Measurements from ENCODE around the gene SDK1. TPM values are rescaled to one million over a fixed set of nuclear protein-coding genes. Genes with fewer than 3 reads are reported as not detected.
A peak's percentile ranks its signal among the peaks of the same experiment; 100 is the strongest.
"Not testable (repeated sequence)": the region's sequence is repeated elsewhere in the genome, so short reads cannot be mapped to it uniquely, and the experiment has no call there.

SDK1 gene
- total and polyA plus RNA-seq, 8 donors, result 1.6 to 11.2 (median 6.6) TPM

GRCh38 chr7:4216016-4216415, 915.0 kb downstream of the SDK1 start:
- DNase-seq, result peak in 1 of 2 donors; percentile 26
- Histone ChIP-seq H3K36me3 (peaks cover 0 to 3% (median under 1%) of the 10 kb centered on the region in 4 donors), H3K4me3 (no peak overlapping the region), H3K9me3 (no peaks in the 10 kb centered on the region), H3K4me1 (no peaks in the 10 kb centered on the region), H3K27me3 (no peaks in the 10 kb centered on the region), H3K27ac (no peak overlapping the region)
- intact Hi-C loops (cut with DNase I; ENCODE audit: low total_unique reads), result no loop called here
- TF ChIP-seq POLR2A (IDR thresholded peaks at IDR 0.05), result no peak
- no peak for TF ChIP-seq EP300 (IDR thresholded peaks at IDR 0.05)
- TF ChIP-seq CTCF (IDR thresholded peaks at IDR 0.05), result no peak
- TF ChIP-seq POLR2AphosphoS5 (IDR thresholded peaks at IDR 0.05), result no peak
- 60 to 73% (median 68%) methylated on average over 16 of the region's 16 CpGs for WGBS, 5 donors

- H3K9me3 ChIP-seq; H3K27me3 ChIP-seq; H3K4me1 ChIP-seq; H3K4me3 ChIP-seq; DNase-seq; H3K27ac ChIP-seq; intact Hi-C loops (cut with DNase I; ENCODE audit: low total_unique reads): not testable (repeated sequence)
- peaks cover 0 to 15% (median 2%) of the 10 kb centered on the region in 4 donors for H3K36me3 ChIP-seq
- WGBS, 5 donors, result 88 to 98% (median 92%) methylated on average over 16 to 29 of the region's 29 CpGs
These were observed 916.1 kb downstream of the SDK1 start for GRCh38 chr7:4217126-4217660.

GRCh38 chr7:4218481-4218880, 917.4 kb downstream of the SDK1 start:
- WGBS, 5 donors, result 90 to 97% (median 94%) methylated on average over 7 of the region's 7 CpGs
- intact Hi-C loops (cut with DNase I; ENCODE audit: low total_unique reads), result no loop called here
- H3K36me3 ChIP-seq, result peaks cover 0 to 15% (median 2%) of the 10 kb centered on the region in 4 donors
- DNase-seq, result no peak
- H3K27ac ChIP-seq, result no peak overlapping the region
- H3K9me3 ChIP-seq, result no peaks in the 10 kb centered on the region
- H3K27me3 ChIP-seq, result no peaks in the 10 kb centered on the region
- H3K4me3 ChIP-seq, result no peak overlapping the region
- TF ChIP-seq EP300 (IDR thresholded peaks at IDR 0.05) (no peak), POLR2A (IDR thresholded peaks at IDR 0.05) (no peak)
- no peaks in the 10 kb centered on the region for H3K4me1 ChIP-seq

GRCh38 chr7:4220011-4220410, 919.0 kb downstream of the SDK1 start:
- TF ChIP-seq CTCF (IDR thresholded peaks at IDR 0.05), result no peak
- TF ChIP-seq POLR2A (IDR thresholded peaks at IDR 0.05), result no peak
- TF ChIP-seq EP300 (IDR thresholded peaks at IDR 0.05), result no peak
- TF ChIP-seq POLR2AphosphoS5 (IDR thresholded peaks at IDR 0.05), result no peak
- DNase-seq, result no peak
- Histone ChIP-seq H3K27ac (no peak overlapping the region), H3K4me3 (no peak overlapping the region), H3K9me3 (no peaks in the 10 kb centered on the region), H3K4me1 (no peaks in the 10 kb centered on the region), H3K27me3 (no peaks in the 10 kb centered on the region), H3K36me3 (peaks cover 0 to 15% (median 2%) of the 10 kb centered on the region in 4 donors)
- intact Hi-C loops (cut with DNase I; ENCODE audit: low total_unique reads), result no loop called here
- WGBS, 5 donors, result 89 to 96% (median 91%) methylated on average over 15 of the region's 15 CpGs

GRCh38 chr7:4221043-4221442, 920.0 kb downstream of the SDK1 start:
- intact Hi-C loops (cut with DNase I; ENCODE audit: low total_unique reads), result no loop called here
- Histone ChIP-seq H3K4me3 (no peak overlapping the region), H3K36me3 (peaks cover 0 to 15% (median 2%) of the 10 kb centered on the region in 4 donors), H3K27me3 (no peaks in the 10 kb centered on the region), H3K9me3 (no peaks in the 10 kb centered on the region), H3K4me1 (no peaks in the 10 kb centered on the region), H3K27ac (no peak overlapping the region)
- TF ChIP-seq POLR2A (IDR thresholded peaks at IDR 0.05) (no peak), CTCF (IDR thresholded peaks at IDR 0.05) (no peak), POLR2AphosphoS5 (IDR thresholded peaks at IDR 0.05) (no peak), EP300 (IDR thresholded peaks at IDR 0.05) (no peak)
- no peak for DNase-seq
- WGBS, 5 donors, result 87 to 93% (median 89%) methylated on average over 18 to 21 of the region's 21 CpGs
